D341Med (cell line): ENCODE results near the gene ISOC1.

Source experiments
- DNase-seq: peaks from one replicate; pipeline ENCODE4 v3.0.0; 2012; ENCODE audit warnings: low spot score

Gene ISOC1

DNA sequence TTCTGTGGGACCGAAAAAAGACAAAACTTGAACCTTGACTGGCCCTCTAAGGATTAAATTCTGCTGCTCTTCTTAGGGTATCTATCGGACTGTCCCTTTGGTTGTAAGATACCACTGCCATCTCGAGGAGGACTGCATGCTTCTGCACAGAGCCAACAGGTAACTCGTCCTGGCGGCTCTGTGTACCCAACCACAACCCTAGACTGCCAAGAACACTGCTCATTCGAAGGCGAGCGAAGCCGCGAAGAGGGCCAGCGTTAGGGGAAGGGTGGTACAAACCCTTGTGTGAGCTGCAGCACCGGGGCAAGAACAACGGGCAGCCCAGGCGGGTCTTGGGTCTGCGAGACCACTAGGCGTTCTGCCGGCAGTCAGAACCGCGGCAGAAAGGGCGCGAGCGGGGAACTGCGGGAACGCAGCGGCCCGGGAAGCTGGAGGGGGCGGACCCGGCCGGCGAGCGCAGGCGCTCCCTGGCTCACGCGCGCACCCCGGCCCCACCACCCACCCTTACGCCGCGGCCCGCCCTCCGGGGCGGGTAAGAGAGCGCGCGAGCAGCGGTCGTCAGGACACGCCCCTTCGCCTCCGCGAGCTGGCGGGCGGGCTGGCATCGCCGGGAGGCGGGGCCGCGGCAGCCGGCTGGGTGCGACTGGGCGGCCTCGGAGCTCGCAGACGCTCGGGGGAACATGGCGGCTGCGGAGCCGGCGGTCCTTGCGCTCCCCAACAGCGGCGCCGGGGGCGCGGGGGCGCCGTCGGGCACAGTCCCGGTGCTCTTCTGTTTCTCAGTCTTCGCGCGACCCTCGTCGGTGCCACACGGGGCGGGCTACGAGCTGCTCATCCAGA is at the start of gene ISOC1:
TSS of gene ISOC1 (plus strand) at position 663 of the 837 bp plus-strand sequence. CDS start at position 681, 18 bp downstream.
- peak; percentile 96 for DNase-seq

DNA sequence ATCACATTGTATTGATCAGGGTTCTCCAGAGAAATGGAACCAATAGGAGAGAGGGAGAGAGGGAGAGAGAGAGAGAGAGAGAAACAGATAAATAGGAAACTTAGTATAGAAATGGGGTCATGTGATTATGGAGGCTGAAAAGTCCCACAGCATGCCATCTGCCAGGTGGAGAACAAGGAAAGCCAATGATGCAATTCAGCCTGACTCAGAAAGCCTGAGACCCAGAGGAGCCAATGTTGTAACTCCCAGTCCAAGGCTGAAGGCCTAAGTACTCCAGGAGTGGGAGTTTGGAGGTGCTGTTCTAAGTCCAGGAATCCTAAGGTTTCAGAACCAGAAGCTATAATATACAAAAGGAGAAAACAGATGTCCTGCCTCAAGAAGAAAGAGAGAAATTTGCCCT is 48.4 kb upstream of the ISOC1 start:
- no peak for DNase-seq

DNA sequence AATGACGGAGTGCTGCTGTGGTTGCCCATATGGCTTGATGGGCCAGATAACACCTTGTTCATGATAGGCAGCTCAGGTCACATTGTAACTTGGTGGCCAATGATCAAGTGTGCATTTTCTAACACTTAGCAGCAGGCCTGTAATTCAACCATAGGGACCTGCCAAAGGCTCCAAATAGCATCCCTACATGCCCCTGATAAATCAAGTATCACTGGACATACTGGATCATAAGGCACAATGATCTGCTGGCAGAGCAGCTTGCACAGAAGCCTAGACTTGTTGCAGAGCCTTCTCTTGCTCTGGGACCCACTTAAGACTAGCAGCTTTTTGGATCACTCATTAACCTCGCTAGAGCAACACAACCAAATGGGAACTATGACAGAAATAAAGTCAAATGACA is 46.0 kb upstream of the ISOC1 start:
- no peak for DNase-seq

- DNase-seq = no peak
Observed at GRCh38 chr5:129049126-129049799, 45.3 kb upstream of the ISOC1 start.

DNA sequence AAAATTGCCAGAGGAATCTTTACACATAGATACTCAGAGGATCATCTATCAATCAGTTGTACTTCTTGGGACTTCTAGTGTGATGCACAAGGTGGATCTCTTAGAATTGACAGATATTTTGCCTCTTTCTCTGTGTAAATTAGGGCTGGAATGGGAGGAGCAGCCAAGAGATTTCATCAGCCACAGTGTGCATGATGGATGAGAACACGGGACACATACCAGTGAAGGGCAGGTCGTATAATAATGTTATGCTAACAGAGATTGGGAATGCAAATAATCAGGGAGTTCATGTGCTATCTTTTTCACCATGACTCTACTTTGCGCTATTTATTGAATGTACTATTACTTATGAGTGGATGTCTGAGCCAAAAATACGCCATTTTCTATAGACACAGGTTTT is 43.3 kb upstream of the ISOC1 start:
- no peak for DNase-seq

DNA sequence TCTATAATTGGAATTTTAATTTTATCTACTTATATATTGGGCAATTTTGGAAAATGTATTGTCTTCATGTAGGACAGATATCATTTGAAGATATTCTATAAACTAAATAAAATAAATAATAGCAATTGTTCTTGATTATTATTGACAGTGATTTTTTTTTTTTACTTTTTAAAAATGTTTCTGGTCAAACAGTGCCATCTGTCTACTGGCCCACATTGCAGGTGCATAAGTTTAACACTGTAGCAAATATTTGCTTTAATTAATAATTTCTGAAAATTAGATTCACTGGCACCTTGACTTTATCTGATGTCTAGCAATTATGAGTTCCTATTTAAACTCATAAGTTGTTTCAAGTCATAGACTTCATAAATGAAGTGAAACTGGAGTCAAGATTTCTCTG is 41.1 kb upstream of the ISOC1 start:
- DNase-seq = no peak

GRCh38 chr5:129057329-129057728 is 37.2 kb upstream of the ISOC1 start:
- DNase-seq = no peak

DNA sequence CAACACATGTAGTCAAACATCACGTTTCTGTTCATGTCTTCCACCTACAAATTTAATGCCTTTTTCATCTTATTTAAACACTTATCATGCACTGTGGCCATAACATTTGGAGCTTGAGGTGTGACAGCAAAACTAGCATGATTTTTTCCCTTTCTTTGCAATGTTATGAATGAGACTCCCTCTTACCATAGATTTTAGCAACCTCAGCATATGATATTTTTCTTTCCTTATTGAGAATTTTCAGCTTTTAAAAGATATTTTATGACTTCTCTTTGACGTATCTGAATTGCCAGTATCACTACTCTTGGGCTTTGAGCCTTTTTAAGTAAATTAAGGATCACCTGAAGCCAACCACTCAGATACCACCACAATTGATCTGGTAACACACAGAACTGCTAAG is 32.7 kb upstream of the ISOC1 start:
- DNase-seq = no peak

GRCh38 chr5:129063483-129064113 is 31.0 kb upstream of the ISOC1 start:
- DNase-seq = peak; percentile 46

DNA sequence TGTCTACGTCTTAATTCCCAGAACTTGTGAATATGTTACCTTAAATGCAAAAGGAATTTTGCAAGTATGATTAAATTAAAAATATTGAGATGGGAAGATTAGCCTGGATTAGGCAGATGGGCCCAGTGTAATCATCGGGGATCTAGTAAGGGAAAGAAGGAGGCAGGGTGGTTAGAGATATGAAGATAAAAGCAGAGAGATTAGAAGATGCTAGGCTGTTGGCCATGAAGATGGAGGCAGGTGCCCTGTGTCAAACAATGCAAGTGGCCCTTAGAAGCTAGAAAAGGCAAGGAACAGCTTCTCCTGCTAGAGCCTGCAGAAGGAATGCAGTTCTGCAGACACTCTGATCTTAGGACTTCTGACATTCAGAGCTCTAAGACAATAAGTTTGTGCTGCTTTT is 28.8 kb upstream of the ISOC1 start:
- peak; percentile 62 for DNase-seq

- DNase-seq = no peak
Observed at GRCh38 chr5:129067745-129068144, 26.8 kb upstream of the ISOC1 start.

DNA sequence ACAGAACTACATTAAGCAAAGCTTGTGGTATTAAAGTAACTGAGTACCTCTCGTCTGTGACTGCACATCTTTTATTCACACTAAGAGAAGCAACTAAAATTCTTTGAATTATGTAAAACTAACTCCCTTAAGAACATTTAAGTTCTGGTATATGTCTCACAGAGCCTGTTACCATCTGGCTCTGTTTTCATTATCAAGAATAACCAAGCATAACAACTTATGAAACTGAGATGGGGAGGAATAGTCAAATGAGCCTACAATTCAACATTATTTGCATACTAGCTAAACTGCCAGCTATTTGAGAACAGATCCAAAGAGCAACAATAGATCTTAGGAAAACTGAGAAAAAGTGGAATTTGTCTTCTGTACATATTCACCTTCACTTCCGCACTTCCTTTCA is 25.3 kb upstream of the ISOC1 start:
- DNase-seq = no peak

DNA sequence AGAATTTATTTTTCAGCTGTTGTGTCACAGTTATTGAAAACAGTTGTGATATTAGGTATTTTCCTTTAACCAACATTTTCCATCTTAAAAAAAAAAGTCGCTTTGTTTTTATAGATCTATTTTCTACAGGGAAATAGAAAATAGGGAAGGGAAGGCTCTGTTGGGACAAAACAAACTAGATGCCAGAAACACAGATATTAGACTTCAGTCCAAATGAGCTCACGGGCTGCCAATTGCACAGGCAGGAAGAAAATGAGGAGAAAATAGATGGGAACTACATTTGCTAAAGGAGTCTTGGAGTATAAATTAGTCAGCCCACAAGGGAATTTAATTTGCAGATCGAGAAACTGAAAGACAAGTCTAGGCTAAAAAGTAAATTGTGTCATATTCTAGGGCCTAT is 21.4 kb upstream of the ISOC1 start:
- no peak for DNase-seq

GRCh38 chr5:129074903-129075302 is 19.6 kb upstream of the ISOC1 start:
- DNase-seq = peak; percentile 46

DNA sequence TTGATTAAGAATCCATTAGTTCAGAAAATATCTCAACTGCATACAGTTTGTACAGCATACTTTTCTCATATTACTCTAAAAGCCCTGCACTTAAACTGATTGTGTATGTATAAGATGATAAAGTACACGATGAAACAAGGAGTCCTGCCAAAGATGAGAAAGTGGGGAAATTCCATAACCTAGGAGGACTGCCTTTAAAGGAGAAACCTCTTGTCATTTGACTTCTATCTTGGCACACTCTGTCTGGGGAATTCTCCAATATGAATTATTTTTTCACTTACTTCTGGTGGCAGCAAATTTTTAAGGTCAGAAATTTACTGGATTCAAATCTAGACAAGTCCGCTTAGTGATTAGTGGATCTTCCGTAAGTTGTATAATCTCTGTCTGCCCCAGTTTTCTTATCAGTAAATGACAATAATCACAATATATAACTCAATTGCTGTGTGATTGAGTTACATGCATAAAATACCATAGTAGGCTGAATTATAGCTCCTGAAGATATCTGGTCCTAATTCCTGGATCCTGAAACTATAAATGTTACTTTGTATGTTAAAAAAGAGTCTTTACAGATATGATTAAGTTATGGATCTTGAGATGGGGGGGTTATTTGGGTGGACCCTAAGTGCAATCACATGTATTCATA is 17.0 kb upstream of the ISOC1 start:
- no peak for DNase-seq

GRCh38 chr5:129078247-129078646 is 16.3 kb upstream of the ISOC1 start:
- DNase-seq = no peak

GRCh38 chr5:129078660-129079059 is 15.9 kb upstream of the ISOC1 start:
- DNase-seq = no peak

DNA sequence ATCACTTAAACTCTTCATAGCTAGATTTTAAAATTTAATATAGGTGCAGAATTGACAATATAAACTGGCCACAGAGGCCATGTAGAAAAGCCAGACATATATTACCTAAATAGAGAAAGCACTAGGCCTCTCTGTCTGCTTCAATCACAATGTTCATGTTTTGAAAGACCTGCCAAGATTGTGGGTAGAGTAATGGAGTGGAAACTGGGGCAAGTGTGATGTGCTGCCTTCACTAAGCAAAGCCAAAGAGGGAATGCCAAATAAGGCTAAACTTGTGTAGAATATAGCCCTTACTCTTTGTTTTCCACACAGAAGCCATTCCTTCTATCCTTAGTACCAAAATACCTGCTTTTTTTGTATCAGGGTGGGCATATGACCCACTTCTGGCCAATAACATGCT is 15.1 kb upstream of the ISOC1 start:
- no peak for DNase-seq

GRCh38 chr5:129080766-129081165 is 13.8 kb upstream of the ISOC1 start:
- DNase-seq = no peak

GRCh38 chr5:129082225-129083136 is 12.1 kb upstream of the ISOC1 start:
- no peak for DNase-seq
